ENCODE measurements around the gene PCDHGC3. TPM values are rescaled to one million over a fixed set of nuclear protein-coding genes. Genes with fewer than 3 reads are reported as not detected.
"Not testable (repeated sequence)": the region's sequence is repeated elsewhere in the genome, so short reads cannot be mapped to it uniquely, and the experiment has no call there.

PCDHGC3 gene
- total RNA-seq, result not detected

DNA sequence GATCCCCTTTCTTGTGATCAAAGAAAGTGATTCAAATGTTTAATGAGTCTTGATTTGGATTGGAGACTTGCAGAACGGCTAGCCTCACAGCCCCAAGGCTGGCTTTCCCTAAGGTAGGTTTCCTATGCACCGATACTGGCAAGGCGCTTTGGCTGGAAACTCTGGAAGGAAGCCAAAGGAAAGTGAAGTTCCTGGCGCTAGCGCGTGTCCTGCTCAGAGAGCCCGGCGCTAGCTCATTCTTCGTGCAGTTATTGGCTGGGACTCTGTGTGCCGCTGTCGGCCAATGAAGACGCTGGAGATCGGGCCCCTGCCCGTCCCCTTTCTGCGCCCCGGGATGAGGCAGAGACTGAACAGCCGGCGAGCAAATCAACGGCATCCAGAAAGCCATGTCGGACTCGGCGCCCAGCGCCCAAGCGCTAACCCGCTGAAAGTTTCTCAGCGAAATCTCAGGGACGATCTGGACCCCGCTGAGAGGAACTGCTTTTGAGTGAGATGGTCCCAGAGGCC is at the start of gene PCDHGC3:
Gene PCDHGC3, plus strand, starts transcription at position 342 of the 507 bp plus-strand sequence. Its CDS starts 151 bp downstream, at position 493.
- DNase-seq, result peak; percentile 72
- peak within 1 kb of the TSS; percentile 79 for H3K4me3 Mint-ChIP-seq
- POLR2A ChIA-PET, result interaction anchor here (1.6 kb wide), 1 partner anchor 10 kb away, joined by 4 read pairs; no protein-coding TSS in a partner anchor
- peaks cover 20% of the 10 kb centered on the region for H3K4me1 Mint-ChIP-seq (ENCODE audit: low read depth)
- peaks cover 48% of the 10 kb centered on the region for H3K27me3 Mint-ChIP-seq
- intact Hi-C loops (cut with micrococcal nuclease), result loop anchor here (1.0 to 5.0 kb wide), 3 partner anchors 37 to 87 kb away; partner anchors contain the start of gene PCDHGA11
- CTCF ChIA-PET, result interaction anchor here (0.9 to 1.8 kb wide), 11 partner anchors 9 to 82 kb away, joined by 3 to 22 read pairs (median 4); partner anchors contain the start of genes PCDHGA12 and PCDHGC4
- H3K27ac Mint-ChIP-seq, result no peak within 1 kb of the TSS
- no peaks in the 10 kb centered on the region for H3K36me3 Mint-ChIP-seq
- H3K9me3 Mint-ChIP-seq, result no peaks in the 10 kb centered on the region

DNA sequence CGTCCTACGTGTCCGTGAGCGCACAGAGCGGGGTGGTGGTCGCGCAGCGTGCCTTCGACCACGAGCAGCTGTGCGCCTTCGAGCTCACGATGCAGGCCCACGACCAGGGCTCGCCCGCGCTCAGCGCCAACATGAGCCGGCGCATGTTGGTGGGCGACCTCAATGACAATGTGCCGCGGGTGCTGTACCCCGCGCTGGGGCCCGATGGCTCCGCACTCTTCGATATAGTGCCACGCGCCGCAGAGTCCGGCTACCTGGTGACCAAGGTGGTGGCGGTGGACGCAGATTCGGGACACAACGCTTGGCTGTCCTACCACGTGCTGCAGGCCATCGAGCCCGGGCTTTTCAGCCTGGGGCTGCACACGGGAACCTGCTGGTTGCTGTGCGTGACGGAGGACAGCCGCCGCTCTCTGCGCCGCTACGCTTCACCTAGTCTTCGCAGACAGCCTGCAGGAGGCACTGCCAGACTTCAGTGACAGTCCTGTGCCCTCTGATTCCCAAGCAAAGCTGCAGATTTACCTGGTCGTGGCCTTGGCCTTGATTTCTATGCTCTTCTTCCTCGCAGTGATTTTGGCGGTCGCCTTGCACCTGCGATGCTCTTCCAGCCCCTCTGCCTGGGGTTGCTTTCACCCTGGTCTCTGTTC is 47.9 kb upstream of the PCDHGC3 start:
- H3K27ac Mint-ChIP-seq, result no peak overlapping the region
- intact Hi-C loops (cut with micrococcal nuclease), result no loop called here

DNA sequence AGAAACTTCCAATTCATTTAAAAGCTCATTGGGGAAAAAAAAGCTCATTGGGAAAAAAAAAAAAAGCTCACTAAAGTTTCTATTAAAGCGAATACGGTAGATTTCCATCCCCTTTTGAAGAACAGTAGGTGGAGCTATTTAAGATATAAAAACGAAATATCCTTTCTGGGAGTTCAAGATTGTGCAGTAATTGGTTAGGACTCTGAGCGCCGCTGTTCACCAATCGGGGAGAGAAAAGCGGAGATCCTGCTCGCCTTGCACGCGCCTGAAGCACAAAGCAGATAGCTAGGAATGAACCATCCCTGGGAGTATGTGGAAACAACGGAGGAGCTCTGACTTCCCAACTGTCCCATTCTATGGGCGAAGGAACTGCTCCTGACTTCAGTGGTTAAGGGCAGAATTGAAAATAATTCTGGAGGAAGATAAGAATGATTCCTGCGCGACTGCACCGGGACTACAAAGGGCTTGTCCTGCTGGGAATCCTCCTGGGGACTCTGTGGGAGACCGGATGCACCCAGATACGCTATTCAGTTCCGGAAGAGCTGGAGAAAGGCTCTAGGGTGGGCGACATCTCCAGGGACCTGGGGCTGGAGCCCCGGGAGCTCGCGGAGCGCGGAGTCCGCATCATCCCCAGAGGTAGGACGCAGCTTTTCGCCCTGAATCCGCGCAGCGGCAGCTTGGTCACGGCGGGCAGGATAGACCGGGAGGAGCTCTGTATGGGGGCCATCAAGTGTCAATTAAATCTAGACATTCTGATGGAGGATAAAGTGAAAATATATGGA is 45.2 kb upstream of the PCDHGC3 start, which contains the start of gene PCDHGA12:
Gene PCDHGA12, plus strand, starts transcription at position 176 of the 782 bp plus-strand sequence. Its CDS starts 253 bp downstream, at position 429.
- H3K27me3 Mint-ChIP-seq, result peaks cover 56% of the 10 kb centered on the region
- H3K4me3 Mint-ChIP-seq, result peak within 1 kb of the TSS; percentile 49
- H3K4me1 Mint-ChIP-seq (ENCODE audit: low read depth), result peaks cover 4% of the 10 kb centered on the region
- H3K27ac Mint-ChIP-seq, result peak within 1 kb of the TSS; percentile 63
- intact Hi-C loops (cut with micrococcal nuclease), result no loop called here
- ChIA-PET POLR2A (no interaction called here), CTCF (interaction anchor here (0.6 to 4.7 kb wide), 24 partner anchors 9 to 1686 kb away, joined by 3 to 32 read pairs (median 5); partner anchors contain the start of genes PCDHGA10, PCDHGA11, PCDHGB3 and PCDHGB5)
- peak; percentile 43 for DNase-seq
- peaks cover 20% of the 10 kb centered on the region for H3K36me3 Mint-ChIP-seq
- peaks cover 23% of the 10 kb centered on the region for H3K9me3 Mint-ChIP-seq

More for the DNA sequence above, 47.9 kb upstream of the PCDHGC3 start:
- H3K36me3 Mint-ChIP-seq, result peaks cover 25% of the 10 kb centered on the region
- ChIA-PET POLR2A (no interaction called here), CTCF (interaction anchor here (1.4 to 4.7 kb wide), 3 partner anchors 7 to 130 kb away, joined by 5 to 32 read pairs (median 21); partner anchors contain the start of genes PCDHGA10 and PCDHGA11)
- peaks cover 26% of the 10 kb centered on the region for H3K9me3 Mint-ChIP-seq
- peaks cover 4% of the 10 kb centered on the region for H3K4me1 Mint-ChIP-seq (ENCODE audit: low read depth)
- no peak for DNase-seq
- peaks cover 58% of the 10 kb centered on the region for H3K27me3 Mint-ChIP-seq
- no peak overlapping the region for H3K4me3 Mint-ChIP-seq

DNA sequence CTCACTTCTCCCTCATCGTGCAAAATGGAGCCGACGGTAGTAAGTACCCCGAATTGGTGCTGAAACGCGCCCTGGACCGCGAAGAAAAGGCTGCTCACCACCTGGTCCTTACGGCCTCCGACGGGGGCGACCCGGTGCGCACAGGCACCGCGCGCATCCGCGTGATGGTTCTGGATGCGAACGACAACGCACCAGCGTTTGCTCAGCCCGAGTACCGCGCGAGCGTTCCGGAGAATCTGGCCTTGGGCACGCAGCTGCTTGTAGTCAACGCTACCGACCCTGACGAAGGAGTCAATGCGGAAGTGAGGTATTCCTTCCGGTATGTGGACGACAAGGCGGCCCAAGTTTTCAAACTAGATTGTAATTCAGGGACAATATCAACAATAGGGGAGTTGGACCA is 44.5 kb upstream of the PCDHGC3 start:
- ChIA-PET POLR2A (no interaction called here), CTCF (interaction anchor here (0.6 to 4.7 kb wide), 12 partner anchors 10 to 1302 kb away, joined by 3 to 32 read pairs (median 5); partner anchors contain the start of genes PCDHGA10, PCDHGA11 and TAF7)
- H3K4me3 Mint-ChIP-seq, result no peak overlapping the region
- H3K27me3 Mint-ChIP-seq, result peaks cover 51% of the 10 kb centered on the region
- peaks cover 4% of the 10 kb centered on the region for H3K4me1 Mint-ChIP-seq (ENCODE audit: low read depth)
- H3K9me3 Mint-ChIP-seq, result peaks cover 23% of the 10 kb centered on the region
- H3K36me3 Mint-ChIP-seq, result peaks cover 20% of the 10 kb centered on the region
- intact Hi-C loops (cut with micrococcal nuclease), result no loop called here
- DNase-seq, result no peak
- no peak overlapping the region for H3K27ac Mint-ChIP-seq

DNA sequence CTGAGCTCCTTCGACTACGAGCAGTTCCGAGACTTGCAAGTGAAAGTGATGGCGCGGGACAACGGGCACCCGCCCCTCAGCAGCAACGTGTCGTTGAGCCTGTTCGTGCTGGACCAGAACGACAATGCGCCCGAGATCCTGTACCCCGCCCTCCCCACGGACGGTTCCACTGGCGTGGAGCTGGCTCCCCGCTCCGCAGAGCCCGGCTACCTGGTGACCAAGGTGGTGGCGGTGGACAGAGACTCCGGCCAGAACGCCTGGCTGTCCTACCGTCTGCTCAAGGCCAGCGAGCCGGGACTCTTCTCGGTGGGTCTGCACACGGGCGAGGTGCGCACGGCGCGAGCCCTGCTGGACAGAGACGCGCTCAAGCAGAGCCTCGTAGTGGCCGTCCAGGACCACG is 43.5 kb upstream of the PCDHGC3 start:
- Mint-ChIP-seq H3K9me3 (peaks cover 23% of the 10 kb centered on the region), H3K36me3 (peaks cover 17% of the 10 kb centered on the region), H3K27me3 (peaks cover 44% of the 10 kb centered on the region)
- H3K4me1 Mint-ChIP-seq (ENCODE audit: low read depth); intact Hi-C loops (cut with micrococcal nuclease); DNase-seq; H3K27ac Mint-ChIP-seq; POLR2A ChIA-PET; H3K4me3 Mint-ChIP-seq: not testable (repeated sequence)
- CTCF ChIA-PET, result interaction anchor here (1.1 to 4.7 kb wide), 2 partner anchors 11 to 18 kb away, joined by 3 to 32 read pairs; partner anchors contain the start of gene PCDHGA10

DNA sequence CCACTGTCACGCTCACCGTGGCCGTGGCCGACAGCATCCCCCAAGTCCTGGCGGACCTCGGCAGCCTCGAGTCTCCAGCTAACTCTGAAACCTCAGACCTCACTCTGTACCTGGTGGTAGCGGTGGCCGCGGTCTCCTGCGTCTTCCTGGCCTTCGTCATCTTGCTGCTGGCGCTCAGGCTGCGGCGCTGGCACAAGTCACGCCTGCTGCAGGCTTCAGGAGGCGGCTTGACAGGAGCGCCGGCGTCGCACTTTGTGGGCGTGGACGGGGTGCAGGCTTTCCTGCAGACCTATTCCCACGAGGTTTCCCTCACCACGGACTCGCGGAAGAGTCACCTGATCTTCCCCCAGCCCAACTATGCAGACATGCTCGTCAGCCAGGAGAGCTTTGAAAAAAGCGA is 43.0 kb upstream of the PCDHGC3 start:
- DNase-seq; intact Hi-C loops (cut with micrococcal nuclease); CTCF ChIA-PET: not testable (repeated sequence)

DNA sequence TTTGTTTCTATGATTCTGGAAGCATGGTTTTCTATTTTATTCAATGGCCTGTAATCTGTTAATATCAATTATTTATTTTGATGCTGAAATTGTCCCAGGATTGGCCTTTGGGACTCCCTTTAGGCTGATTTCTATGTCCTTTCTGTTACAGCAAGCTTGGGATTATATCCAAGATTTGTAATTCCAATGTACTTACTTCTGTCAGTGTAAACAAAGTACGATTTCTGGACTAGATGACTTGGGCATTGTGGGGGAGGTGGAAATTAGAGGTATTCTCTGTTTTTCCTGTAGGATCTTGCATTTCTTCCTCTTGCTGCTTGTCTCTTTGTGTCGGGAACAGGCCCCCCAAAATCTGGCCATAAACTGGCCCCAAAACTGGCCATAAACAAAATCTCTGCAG is 41.8 kb upstream of the PCDHGC3 start:
- H3K27ac Mint-ChIP-seq, result no peak overlapping the region
- POLR2A ChIA-PET, result no interaction called here
- intact Hi-C loops (cut with micrococcal nuclease), result no loop called here

More for the DNA sequence above, 43.0 kb upstream of the PCDHGC3 start:
- H3K27ac Mint-ChIP-seq; POLR2A ChIA-PET; H3K4me3 Mint-ChIP-seq; H3K4me1 Mint-ChIP-seq (ENCODE audit: low read depth): not testable (repeated sequence)
- H3K36me3 Mint-ChIP-seq, result peaks cover 17% of the 10 kb centered on the region
- peaks cover 23% of the 10 kb centered on the region for H3K9me3 Mint-ChIP-seq
- H3K27me3 Mint-ChIP-seq, result peaks cover 44% of the 10 kb centered on the region

DNA sequence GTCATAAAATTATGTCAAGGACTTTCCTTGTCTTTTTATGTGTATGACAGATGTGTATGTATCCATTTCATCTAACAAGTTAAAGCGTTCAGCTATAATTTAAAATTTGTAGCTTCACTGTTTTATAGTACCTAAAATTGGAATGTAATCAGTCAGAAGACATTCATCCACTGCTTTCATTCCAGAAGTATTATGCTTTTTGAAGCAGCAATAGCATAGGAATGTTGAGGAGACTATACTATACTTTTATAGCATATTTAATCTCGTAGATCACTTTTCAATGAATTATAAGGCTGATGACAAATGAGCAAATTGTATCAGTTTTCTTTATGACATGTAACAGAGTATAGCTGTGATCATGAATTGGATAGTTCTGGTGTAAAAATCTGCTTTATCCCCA is 38.5 kb upstream of the PCDHGC3 start:
- H3K27ac Mint-ChIP-seq, result no peak overlapping the region
- ChIA-PET CTCF (no interaction called here), POLR2A (no interaction called here)
- peaks cover 7% of the 10 kb centered on the region for H3K9me3 Mint-ChIP-seq
- H3K4me1 Mint-ChIP-seq (ENCODE audit: low read depth), result no peaks in the 10 kb centered on the region
- peaks cover 2% of the 10 kb centered on the region for H3K36me3 Mint-ChIP-seq
- no peak for DNase-seq
- peaks cover 21% of the 10 kb centered on the region for H3K27me3 Mint-ChIP-seq
- H3K4me3 Mint-ChIP-seq, result no peak overlapping the region
- intact Hi-C loops (cut with micrococcal nuclease), result no loop called here

More for the DNA sequence above, 41.8 kb upstream of the PCDHGC3 start:
- CTCF ChIA-PET, result no interaction called here
- Mint-ChIP-seq H3K36me3 (peaks cover 13% of the 10 kb centered on the region), H3K9me3 (peaks cover 19% of the 10 kb centered on the region), H3K27me3 (peaks cover 40% of the 10 kb centered on the region), H3K4me3 (no peak overlapping the region), H3K4me1 (ENCODE audit: low read depth) (peaks cover 4% of the 10 kb centered on the region)
- no peak for DNase-seq

DNA sequence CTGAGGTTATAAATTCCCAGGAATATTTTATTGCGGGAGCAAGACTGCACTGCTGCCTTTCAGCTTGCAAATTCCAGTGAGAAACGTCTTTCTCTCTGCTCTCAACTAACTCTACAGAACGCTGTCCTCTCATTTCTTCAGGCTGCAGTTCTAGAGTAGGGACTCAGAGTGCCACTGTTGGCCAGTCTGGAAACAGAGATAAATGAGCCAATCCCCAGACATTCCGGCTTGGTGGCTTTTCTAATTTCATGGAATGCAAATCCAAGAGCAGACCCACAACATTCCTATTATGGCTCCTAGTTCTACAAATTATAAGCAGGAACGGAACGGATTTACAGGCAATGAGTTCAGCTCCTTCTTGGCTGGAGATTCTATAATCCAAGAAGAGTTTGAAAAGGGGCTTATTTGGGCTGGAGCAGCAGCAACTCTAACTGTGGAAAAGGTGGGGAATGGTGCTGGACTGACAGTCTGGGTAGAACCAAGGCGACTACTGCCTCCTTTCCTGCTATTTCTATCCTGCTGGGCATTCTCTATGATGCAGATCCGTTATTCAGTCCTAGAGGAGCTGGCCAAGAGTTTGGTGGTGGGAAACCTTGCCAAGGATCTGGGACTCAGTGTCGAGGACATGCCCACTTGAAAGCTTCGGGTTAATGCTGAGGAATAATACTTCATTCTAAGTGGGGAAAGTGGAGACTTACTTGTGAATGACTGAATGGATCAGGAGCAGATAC is 36.2 kb upstream of the PCDHGC3 start:
- no peaks in the 10 kb centered on the region for H3K4me1 Mint-ChIP-seq (ENCODE audit: low read depth)
- intact Hi-C loops (cut with micrococcal nuclease), result no loop called here
- peaks cover 10% of the 10 kb centered on the region for H3K27me3 Mint-ChIP-seq
- no peaks in the 10 kb centered on the region for H3K9me3 Mint-ChIP-seq
- H3K27ac Mint-ChIP-seq, result no peak overlapping the region
- no peak for DNase-seq
- no peaks in the 10 kb centered on the region for H3K36me3 Mint-ChIP-seq
- H3K4me3 Mint-ChIP-seq, result no peak overlapping the region
- ChIA-PET CTCF (interaction anchor here (0.6 to 1.1 kb wide), 2 partner anchors 73 to 85 kb away, joined by 3 to 4 read pairs; no protein-coding TSS in a partner anchor), POLR2A (no interaction called here)

DNA sequence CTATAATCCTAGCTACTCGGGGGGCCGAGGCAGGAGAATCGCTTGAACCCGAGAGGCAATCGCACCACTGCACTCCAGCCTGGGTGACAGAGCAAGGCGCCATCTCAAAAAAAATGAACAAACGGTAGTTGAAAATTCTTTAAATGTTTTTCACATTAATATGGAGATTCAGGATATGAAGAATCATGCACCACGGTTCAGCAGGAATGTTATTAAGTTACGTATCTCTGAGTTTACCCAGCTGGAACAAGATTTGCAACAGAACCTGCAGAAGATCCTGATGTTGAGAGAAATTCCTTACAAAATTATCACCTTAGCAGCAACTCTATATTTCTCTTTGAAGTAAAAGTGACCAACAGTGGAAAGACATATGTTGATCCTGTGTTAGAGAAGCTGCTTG is 35.4 kb upstream of the PCDHGC3 start:
- no peaks in the 10 kb centered on the region for H3K9me3 Mint-ChIP-seq
- H3K4me1 Mint-ChIP-seq (ENCODE audit: low read depth), result no peaks in the 10 kb centered on the region
- intact Hi-C loops (cut with micrococcal nuclease), result no loop called here
- ChIA-PET CTCF (no interaction called here), POLR2A (no interaction called here)
- H3K36me3 Mint-ChIP-seq, result no peaks in the 10 kb centered on the region
- H3K4me3 Mint-ChIP-seq, result no peak overlapping the region
- DNase-seq, result no peak
- peaks cover 10% of the 10 kb centered on the region for H3K27me3 Mint-ChIP-seq
- no peak overlapping the region for H3K27ac Mint-ChIP-seq

DNA sequence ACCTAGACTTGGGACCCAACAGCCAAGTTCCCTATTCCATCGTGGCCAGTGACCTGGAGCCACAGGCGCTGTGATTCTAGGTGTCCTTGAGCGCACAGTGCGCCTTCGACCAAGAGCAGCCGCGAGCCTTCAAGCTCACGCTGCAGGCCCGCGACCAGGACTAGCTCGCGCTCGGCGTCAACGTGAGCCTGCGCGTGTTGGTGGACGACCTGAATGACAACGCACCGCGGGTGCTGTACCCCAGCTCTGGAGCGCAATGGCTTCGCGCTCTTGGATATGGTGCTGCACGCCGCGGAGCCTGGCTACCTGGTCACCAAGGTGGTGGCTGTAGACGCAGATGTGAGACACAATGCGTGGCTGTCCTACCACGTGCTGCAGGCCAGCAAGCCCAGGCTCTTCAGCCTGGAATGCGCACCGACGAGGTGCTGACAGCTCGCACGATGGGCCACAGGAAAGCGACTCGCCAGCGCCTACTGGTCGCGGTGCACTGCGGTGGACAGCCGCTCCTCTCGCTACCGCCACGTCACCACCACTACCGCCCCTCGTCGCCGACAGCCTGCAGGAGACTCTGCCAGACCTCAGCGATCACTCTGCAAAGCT is 34.1 kb upstream of the PCDHGC3 start:
- Mint-ChIP-seq H3K36me3 (no peaks in the 10 kb centered on the region), H3K27me3 (peaks cover 13% of the 10 kb centered on the region), H3K9me3 (no peaks in the 10 kb centered on the region), H3K4me3 (no peak overlapping the region), H3K27ac (no peak overlapping the region), H3K4me1 (ENCODE audit: low read depth) (no peaks in the 10 kb centered on the region)
- ChIA-PET POLR2A (no interaction called here), CTCF (interaction anchor here (0.6 kb wide), 1 partner anchor 83 kb away, joined by 3 read pairs; no protein-coding TSS in a partner anchor)
- DNase-seq, result no peak
- intact Hi-C loops (cut with micrococcal nuclease), result no loop called here
